Lower leg skin (tissue), 4 donors: Measurements from ENCODE around the gene NLRP3. TPM values are rescaled to one million over a fixed set of nuclear protein-coding genes. Genes with fewer than 3 reads are reported as not detected.

Source experiments
- DNase-seq, 2 donors: peaks; one replicate each; pipeline ENCODE4 v3.0.0-alpha.2; 2019; ENCODE audit warnings: low spot score in 2 of 2
- H3K4me3 ChIP-seq: fragments of 200-600 bp; sonication (generic); 2 replicates; pipeline ENCODE4 v1.5.1; 2017; ENCODE audit warnings: mild to moderate bottlenecking, low read depth; ENCODE audit not compliant: poor library complexity, severe bottlenecking
- POLR2A ChIP-seq, 2 donors: fragments of 450-650 bp; IDR thresholded peaks; one replicate each; pipeline ENCODE4 v1.6.1; 2016 to 2017; ENCODE audit warnings: antibody characterized with exemption in 2 of 2, mild to moderate bottlenecking in 1 of 2, moderate library complexity in 1 of 2
- WGBS, 2 donors: methylation state at CpG; one replicate each; pipeline ENCODE4 v1.1.5; 2018; 5-methylcytosine and 5-hydroxymethylcytosine counted together
- intact Hi-C: fragments of 100-400 bp; cut with DNase I; formaldehyde crosslinking; loops from one replicate; pipeline ENCODE4 v1.15.0; 2023; ENCODE audit warnings: low total_unique reads
- total RNA-seq, 4 donors: library from RNA; depleted of rRNA; stranded (reverse); fragments of >200 nt; gene quantifications; one replicate each; pipeline ENCODE4 v1.1.0, GENCODE V29; 2016
- TF ChIP-seq, protein P1 (sequence below), 3 donors: fragments of 450-650 bp; IDR thresholded peaks; one replicate each; pipeline ENCODE4 v1.5.1; 2016; ENCODE audit warnings: antibody characterized with exemption in 3 of 3, mild to moderate bottlenecking in 3 of 3, moderate library complexity in 2 of 3

Gene NLRP3
- total RNA-seq, 4 donors from 2014 or later = 0.13 to 1.2 (median 0.32) TPM

DNA sequence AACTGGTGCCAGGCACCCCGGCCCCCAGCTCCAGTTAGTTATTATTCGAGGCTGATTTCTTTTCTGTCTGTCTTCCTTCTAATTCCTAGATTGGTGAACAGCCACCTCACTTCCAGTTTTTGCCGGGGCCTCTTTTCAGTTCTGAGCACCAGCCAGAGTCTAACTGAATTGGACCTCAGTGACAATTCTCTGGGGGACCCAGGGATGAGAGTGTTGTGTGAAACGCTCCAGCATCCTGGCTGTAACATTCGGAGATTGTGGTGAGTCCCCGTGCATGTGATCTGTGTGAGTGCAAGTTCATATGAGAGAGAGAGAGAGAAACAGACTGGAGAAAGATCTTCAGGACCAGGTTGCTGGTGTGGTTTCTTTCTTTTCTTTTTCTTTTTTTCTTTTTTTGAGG is 13.5 kb downstream of the NLRP3 start:
- intact Hi-C loops = no loop called here
- H3K4me3 ChIP-seq = no peak overlapping the region
- WGBS, 2 donors = 57 to 59% methylated on average over 6 of the region's 6 CpGs
- TF ChIP-seq, protein P1, sequence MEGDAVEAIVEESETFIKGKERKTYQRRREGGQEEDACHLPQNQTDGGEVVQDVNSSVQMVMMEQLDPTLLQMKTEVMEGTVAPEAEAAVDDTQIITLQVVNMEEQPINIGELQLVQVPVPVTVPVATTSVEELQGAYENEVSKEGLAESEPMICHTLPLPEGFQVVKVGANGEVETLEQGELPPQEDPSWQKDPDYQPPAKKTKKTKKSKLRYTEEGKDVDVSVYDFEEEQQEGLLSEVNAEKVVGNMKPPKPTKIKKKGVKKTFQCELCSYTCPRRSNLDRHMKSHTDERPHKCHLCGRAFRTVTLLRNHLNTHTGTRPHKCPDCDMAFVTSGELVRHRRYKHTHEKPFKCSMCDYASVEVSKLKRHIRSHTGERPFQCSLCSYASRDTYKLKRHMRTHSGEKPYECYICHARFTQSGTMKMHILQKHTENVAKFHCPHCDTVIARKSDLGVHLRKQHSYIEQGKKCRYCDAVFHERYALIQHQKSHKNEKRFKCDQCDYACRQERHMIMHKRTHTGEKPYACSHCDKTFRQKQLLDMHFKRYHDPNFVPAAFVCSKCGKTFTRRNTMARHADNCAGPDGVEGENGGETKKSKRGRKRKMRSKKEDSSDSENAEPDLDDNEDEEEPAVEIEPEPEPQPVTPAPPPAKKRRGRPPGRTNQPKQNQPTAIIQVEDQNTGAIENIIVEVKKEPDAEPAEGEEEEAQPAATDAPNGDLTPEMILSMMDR (IDR thresholded peaks at IDR 0.05) = no peak
- no peak for TF ChIP-seq POLR2A (IDR thresholded peaks at IDR 0.05)
- no peak for DNase-seq

DNA sequence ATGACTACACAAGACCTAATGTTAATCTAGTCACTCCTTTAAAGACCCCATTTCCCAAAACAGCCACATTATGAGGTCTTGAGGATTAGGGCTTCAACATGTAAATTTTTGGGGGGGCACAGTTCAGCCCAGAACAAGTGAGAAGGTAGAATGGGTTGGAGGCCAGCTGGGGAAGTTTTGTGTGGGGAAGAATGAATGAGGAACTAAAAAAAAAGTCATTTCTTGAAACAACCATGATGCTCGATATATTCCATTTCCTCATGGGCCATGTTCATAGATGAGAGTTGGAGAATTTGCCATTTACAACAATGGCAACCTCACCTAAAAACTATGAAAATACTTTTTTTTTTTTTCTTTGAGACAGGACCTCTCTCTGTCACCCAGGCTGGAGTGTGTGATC is 14.5 kb downstream of the NLRP3 start:
- no peak for DNase-seq
- no peak for TF ChIP-seq POLR2A (IDR thresholded peaks at IDR 0.05)
- 88 to 89% methylated on average over 1 of the region's 1 CpG for WGBS, 2 donors
- intact Hi-C loops = no loop called here
- no peak overlapping the region for H3K4me3 ChIP-seq

DNA sequence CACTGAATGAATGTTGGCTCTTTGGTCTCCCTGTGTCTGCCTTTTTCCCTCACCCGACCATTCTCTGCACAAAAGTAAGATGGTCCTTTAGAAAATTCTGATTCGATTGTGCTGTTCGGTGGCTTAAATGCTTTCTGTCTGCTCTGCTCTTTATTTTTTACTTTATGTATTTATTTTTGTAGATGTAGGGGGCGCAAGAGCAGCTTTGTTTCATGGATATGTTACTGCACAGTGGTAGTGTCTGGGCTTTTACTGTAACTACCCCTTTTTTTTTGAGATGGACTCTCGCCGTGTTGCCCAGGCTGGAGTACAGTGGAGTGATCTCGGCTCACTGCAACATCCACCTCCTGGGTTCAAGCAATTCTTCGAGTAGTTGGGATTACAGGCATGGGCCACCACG is 15.7 kb downstream of the NLRP3 start:
- intact Hi-C loops = no loop called here
- no peak for TF ChIP-seq POLR2A (IDR thresholded peaks at IDR 0.05)
- TF ChIP-seq, protein P1 (IDR thresholded peaks at IDR 0.05) = no peak
- H3K4me3 ChIP-seq = no peak overlapping the region
- DNase-seq = no peak
- 85 to 87% methylated on average over 9 of the region's 9 CpGs for WGBS, 2 donors

DNA sequence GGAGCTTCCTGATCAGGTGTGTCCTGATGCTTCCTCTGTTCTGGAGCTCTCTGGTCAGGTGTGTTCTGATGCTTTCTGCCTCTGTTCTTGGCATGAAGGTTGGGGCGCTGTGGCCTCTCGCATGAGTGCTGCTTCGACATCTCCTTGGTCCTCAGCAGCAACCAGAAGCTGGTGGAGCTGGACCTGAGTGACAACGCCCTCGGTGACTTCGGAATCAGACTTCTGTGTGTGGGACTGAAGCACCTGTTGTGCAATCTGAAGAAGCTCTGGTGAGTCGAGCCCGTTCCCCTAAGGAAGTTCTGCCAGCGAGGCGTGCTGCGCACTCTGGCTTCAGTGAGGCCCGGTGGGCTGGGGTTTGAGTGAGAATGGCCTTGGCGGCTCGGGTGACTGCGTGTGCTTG is 18.0 kb downstream of the NLRP3 start:
- H3K4me3 ChIP-seq = no peak overlapping the region
- 80 to 93% methylated on average over 15 of the region's 15 CpGs for WGBS, 2 donors
- no peak for TF ChIP-seq POLR2A (IDR thresholded peaks at IDR 0.05)
- TF ChIP-seq, protein P1 (IDR thresholded peaks at IDR 0.05) = no peak
- DNase-seq = no peak
- intact Hi-C loops = no loop called here

DNA sequence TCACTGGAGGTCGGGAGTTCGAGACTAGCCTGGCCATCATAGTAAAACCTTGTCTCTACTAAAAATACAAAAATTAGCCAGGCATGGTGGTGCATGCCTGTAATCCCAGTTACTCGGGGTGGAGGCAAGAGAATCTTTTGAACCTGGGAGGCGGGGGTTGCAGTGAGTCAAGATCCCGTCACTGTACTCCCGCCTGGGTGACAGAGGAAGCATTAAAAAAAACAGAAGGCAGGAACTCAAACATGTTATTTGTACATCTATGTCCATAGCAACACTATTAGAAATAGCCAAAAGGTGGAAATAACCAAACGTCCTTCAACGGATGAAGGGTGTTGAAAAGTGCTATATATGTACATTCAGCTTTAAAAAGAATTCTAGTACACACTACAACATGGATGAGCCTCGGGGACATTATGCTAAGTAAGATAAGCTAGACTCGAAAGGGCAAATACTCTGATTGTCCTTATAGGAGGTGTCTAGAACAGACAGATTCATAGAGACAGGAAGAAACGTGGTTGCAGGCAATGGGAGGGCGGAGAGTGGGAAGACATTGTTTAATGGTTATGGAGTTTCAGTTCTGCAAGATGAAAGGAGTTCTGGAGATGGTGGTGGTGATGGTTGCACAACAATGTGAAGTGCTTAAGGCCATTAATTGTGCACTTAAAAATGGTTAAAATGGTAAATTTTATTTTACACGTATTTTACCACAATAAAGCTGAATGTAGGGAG is 19.2 kb downstream of the NLRP3 start:
- intact Hi-C loops = no loop called here
- TF ChIP-seq POLR2A (IDR thresholded peaks at IDR 0.05) = no peak
- TF ChIP-seq, protein P1 (IDR thresholded peaks at IDR 0.05) = no peak
- 66 to 70% methylated on average over 13 of the region's 13 CpGs for WGBS, 2 donors
- no peak for DNase-seq
- H3K4me3 ChIP-seq = no peak overlapping the region

DNA sequence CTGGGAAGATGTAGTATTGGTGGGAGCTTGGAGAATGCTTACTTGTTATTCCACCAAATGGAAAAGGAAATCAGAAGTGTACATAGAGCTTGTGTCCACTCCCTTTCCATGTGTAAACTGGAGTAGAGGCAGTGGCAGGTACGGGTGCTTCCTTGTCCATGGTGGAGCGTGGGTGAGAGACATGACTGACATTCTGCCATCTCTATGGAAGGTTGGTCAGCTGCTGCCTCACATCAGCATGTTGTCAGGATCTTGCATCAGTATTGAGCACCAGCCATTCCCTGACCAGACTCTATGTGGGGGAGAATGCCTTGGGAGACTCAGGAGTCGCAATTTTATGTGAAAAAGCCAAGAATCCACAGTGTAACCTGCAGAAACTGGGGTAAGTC is 19.8 kb downstream of the NLRP3 start:
- DNase-seq = no peak
- 80 to 93% methylated on average over 3 of the region's 3 CpGs for WGBS, 2 donors
- intact Hi-C loops = no loop called here
- TF ChIP-seq POLR2A (IDR thresholded peaks at IDR 0.05) = no peak
- TF ChIP-seq, protein P1 (IDR thresholded peaks at IDR 0.05) = no peak
- H3K4me3 ChIP-seq = no peak overlapping the region
